ENCODE measurements around the gene SH3BGR. TPM values are rescaled to one million over a fixed set of nuclear protein-coding genes. Genes with fewer than 3 reads are reported as not detected.

The SH3BGR gene
- polyA plus RNA-seq, 3 donors from 2014 or later = 2.2 to 2.4 TPM; not detected in 1

DNA sequence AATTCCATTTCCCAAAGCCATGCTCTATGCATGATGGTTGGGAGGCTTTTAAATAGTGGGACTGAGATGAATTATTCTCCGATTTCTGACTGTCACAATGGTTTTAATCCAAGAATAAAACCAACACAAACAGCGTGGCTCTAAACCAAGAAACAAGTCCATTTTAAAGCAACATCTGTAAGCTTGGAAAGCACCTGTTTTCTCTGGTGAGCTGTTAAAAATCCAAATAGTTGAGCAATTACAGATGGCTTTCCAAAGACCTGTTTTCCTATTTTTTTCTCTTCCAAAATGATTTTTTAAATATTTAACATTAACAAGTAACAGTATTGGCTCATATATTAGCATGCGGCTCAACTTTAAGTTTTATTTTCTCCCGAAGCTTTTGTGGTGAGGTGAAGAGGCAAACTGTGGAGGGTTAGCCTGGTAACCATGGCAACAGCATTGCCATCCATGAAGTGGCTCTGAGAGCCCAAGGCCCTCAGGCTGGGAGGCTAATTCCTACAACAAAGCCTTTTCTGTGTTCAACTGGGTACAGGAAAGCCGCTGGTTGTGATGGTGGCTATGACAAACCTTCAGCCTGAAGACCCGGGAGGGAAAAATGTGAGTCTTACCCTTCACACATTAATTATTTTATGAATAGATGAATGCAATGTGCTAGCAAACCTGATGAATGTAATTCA is 104.3 kb downstream of the SH3BGR start:
- H3K9me3 Mint-ChIP-seq = peaks cover 0 to 12% (median 0%) of the 10 kb centered on the region in 6 donors
- H3K27ac Mint-ChIP-seq = no peak overlapping the region
- H3K36me3 Mint-ChIP-seq = no peaks in the 10 kb centered on the region
- H3K4me3 Mint-ChIP-seq = no peak overlapping the region
- peaks cover 1 to 3% (median 2%) of the 10 kb centered on the region in 3 donors for H3K27me3 Mint-ChIP-seq (ENCODE audit: low read depth in 3 of 3)
- DNase-seq = no peak
- no peaks in the 10 kb centered on the region for H3K4me1 Mint-ChIP-seq

GRCh38 chr21:39559511-39559910 is 107.7 kb downstream of the SH3BGR start:
- DNase-seq = no peak
- no peak overlapping the region for H3K27ac Mint-ChIP-seq
- H3K36me3 Mint-ChIP-seq = no peaks in the 10 kb centered on the region
- H3K9me3 Mint-ChIP-seq = peaks cover 0 to 2% (median 0%) of the 10 kb centered on the region in 6 donors
- H3K27me3 Mint-ChIP-seq (ENCODE audit: low read depth in 3 of 3) = peaks cover 1 to 2% (median 2%) of the 10 kb centered on the region in 3 donors
- no peaks in the 10 kb centered on the region for H3K4me1 Mint-ChIP-seq
- H3K4me3 Mint-ChIP-seq = no peak overlapping the region

- no peaks in the 10 kb centered on the region for H3K4me1 Mint-ChIP-seq
- no peak overlapping the region for H3K4me3 Mint-ChIP-seq
- peaks cover 1 to 2% (median 2%) of the 10 kb centered on the region in 3 donors for H3K27me3 Mint-ChIP-seq (ENCODE audit: low read depth in 3 of 3)
These were observed 109.4 kb downstream of the SH3BGR start for GRCh38 chr21:39561140-39561539.

DNA sequence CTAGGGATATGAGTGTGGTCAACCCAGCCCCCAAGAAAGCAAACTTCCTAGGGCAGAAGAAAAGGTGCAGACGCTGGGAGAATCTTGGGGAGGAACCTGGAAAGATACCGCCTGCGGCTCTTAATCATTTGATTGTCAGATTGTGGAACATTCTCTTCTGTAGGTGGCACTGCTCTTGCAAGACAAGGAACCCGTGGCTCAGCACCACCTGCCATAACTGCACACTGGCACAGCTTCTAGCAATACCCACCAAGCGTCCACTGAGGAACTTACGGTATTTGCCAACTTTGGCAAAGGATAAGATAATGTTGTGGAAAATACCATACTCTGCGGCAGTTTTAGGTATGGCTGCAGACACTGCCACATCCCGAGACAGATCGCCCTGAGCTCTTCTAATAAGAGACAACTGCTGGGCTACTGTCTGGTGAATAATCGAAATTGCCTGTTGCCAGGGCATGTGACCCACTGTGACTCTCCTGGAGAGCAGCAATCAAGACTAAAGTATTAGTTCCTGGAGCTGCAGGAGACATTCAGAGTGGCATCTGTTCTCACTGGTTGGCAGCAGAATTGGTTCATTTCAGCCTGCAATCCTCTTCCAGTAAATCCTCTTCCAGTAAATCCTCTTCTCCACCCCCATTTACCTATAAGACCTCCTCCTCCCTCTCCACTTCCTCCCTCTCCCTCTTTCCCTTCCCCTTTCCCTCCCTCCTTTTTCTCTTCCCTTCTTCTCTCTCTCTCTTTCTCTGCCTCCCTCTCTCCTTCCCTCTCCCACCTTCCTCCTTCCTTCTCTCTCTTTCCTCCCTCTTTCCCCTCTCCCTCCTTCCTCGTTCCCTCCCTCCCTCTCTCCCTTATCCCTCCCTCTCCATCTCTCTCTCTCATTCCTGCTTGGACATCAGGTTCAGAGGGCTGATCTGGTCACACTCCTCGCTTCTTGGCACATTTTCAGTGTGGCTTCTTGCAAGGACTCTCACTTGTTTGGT is 111.3 kb downstream of the SH3BGR start:
- Mint-ChIP-seq H3K27ac (no peak overlapping the region), H3K4me3 (no peak overlapping the region), H3K4me1 (no peaks in the 10 kb centered on the region), H3K36me3 (no peaks in the 10 kb centered on the region), H3K27me3 (ENCODE audit: low read depth in 3 of 3) (peaks cover 1 to 2% (median 2%) of the 10 kb centered on the region in 3 donors), H3K9me3 (no peaks in the 10 kb centered on the region)
- no peak for DNase-seq

More at GRCh38 chr21:39561140-39561539, 109.4 kb downstream of the SH3BGR start:
- no peak overlapping the region for H3K27ac Mint-ChIP-seq
- no peaks in the 10 kb centered on the region for H3K36me3 Mint-ChIP-seq
- H3K9me3 Mint-ChIP-seq = no peaks in the 10 kb centered on the region
- DNase-seq = no peak

GRCh38 chr21:39564200-39564599 is 112.4 kb downstream of the SH3BGR start:
- Mint-ChIP-seq H3K27ac (no peak overlapping the region), H3K36me3 (no peaks in the 10 kb centered on the region), H3K4me1 (no peaks in the 10 kb centered on the region), H3K4me3 (no peak overlapping the region), H3K27me3 (ENCODE audit: low read depth in 3 of 3) (peaks cover 0 to 2% (median 2%) of the 10 kb centered on the region in 3 donors), H3K9me3 (no peaks in the 10 kb centered on the region)
- no peak for DNase-seq

Other genes with a start within 250 kb of the SH3BGR start
- gene BRWD1, start 138.3 kb upstream of the SH3BGR start, polyA plus RNA-seq = 10 to 100 TPM; 28.3 to 73.3 (median 34.1) TPM
- 100 to 1,000 TPM; 191 to 322 (median 247) TPM for gene HMGN1, start 102.9 kb upstream of the SH3BGR start, polyA plus RNA-seq
- not detected for gene LCA5L, start 6.2 kb upstream of the SH3BGR start, polyA plus RNA-seq
- gene B3GALT5, start 161.0 kb downstream of the SH3BGR start, polyA plus RNA-seq = not detected